Prostate gland (tissue), 2 donors: ENCODE measurements around the gene POFUT1. TPM values are rescaled to one million over a fixed set of nuclear protein-coding genes. Genes with fewer than 3 reads are reported as not detected.

Experiments used
- DNase-seq: peaks from one replicate; pipeline ENCODE4 v3.0.0-alpha.2; 2019; ENCODE audit warnings: low spot score
- H3K27ac ChIP-seq, 2 donors: fragments of 200-600 bp; sonication (generic); 2 replicates each; pipeline ENCODE4 v1.5.1; 2017 to 2019
- H3K27me3 ChIP-seq: fragments of 200-600 bp; sonication (generic); replicated peaks from 2 replicates; pipeline ENCODE4 v1.5.1; 2019; ENCODE audit not compliant: insufficient read depth
- H3K36me3 ChIP-seq, 2 donors: fragments of 200-600 bp; sonication (generic); 1 replicate in 1 of 2; 2 replicates in 1 of 2; pipeline versions ENCODE4 v1.5.1 to v1.8.1; 2017 to 2019
- H3K4me1 ChIP-seq: fragments of 200-600 bp; sonication (generic); replicated peaks from 2 replicates; pipeline ENCODE4 v1.5.1; 2019
- H3K4me3 ChIP-seq, 2 donors: fragments of 200-600 bp; sonication (generic); 2 replicates each; pipeline ENCODE4 v1.5.1; 2017 to 2019
- H3K9me3 ChIP-seq: fragments of 200-600 bp; sonication (generic); 2 replicates; pipeline ENCODE4 v1.5.1; 2017
- CTCF ChIP-seq, 4 experiments: fragments of 200-600 bp in 2 of 4; fragments of 450-650 bp in 2 of 4; sonication (generic) in 2 of 4; IDR thresholded peaks; 1 replicate in 3 of 4; 2 replicates in 1 of 4; pipeline ENCODE4 v1.5.1; 2016 to 2019; ENCODE audit warnings: antibody characterized with exemption in 4 of 4, mild to moderate bottlenecking in 2 of 4, moderate library complexity in 2 of 4
- POLR2A ChIP-seq: fragments of 450-650 bp; IDR thresholded peaks from one replicate; pipeline ENCODE4 v1.6.1; 2016; ENCODE audit warnings: antibody characterized with exemption, mild to moderate bottlenecking
- POLR2AphosphoS5 ChIP-seq: sonication (generic); formaldehyde crosslinking; IDR thresholded peaks from one replicate; pipeline ENCODE4 v1.6.1; 2017; ENCODE audit warnings: antibody characterized with exemption
- WGBS: methylation state at CpG from one replicate; pipeline ENCODE4 v1.1.5; 2018; 5-methylcytosine and 5-hydroxymethylcytosine counted together
- intact Hi-C: fragments of 100-400 bp; cut with DNase I; formaldehyde crosslinking; loops from one replicate; pipeline ENCODE4 v1.14.2; 2022
- total RNA-seq, 2 donors: library from RNA; depleted of rRNA; stranded (reverse); fragments of >200 nt; gene quantifications; one replicate each; pipeline ENCODE4 v1.1.0, GENCODE V29; 2016

POFUT1 gene
- total RNA-seq, 2 donors from 2014 or later: 33.2 to 44.3 TPM

- TF ChIP-seq CTCF (IDR thresholded peaks at IDR 0.05) (no peak), POLR2A (no peak), POLR2AphosphoS5 (no peak)
- Histone ChIP-seq H3K36me3 (no peaks in the 10 kb centered on the region), H3K27ac (no peak overlapping the region), H3K4me1 (peaks cover 6% of the 10 kb centered on the region), H3K4me3 (peak overlapping the region in 1 of 2 donors; percentile 83), H3K9me3 (no peaks in the 10 kb centered on the region), H3K27me3 (no peaks in the 10 kb centered on the region)
- intact Hi-C loops: no loop called here
- 92% methylated on average over 17 of the region's 17 CpGs for WGBS
- no peak for DNase-seq
Measured at GRCh38 chr20:32188376-32189122, 19.1 kb upstream of the POFUT1 start.

- no peaks in the 10 kb centered on the region for H3K36me3 ChIP-seq
- H3K4me1 ChIP-seq: peaks cover 6% of the 10 kb centered on the region
- H3K27ac ChIP-seq: peak overlapping the region; percentile 91 to 92
- intact Hi-C loops: no loop called here
- H3K27me3 ChIP-seq: no peaks in the 10 kb centered on the region
- TF ChIP-seq POLR2A: no peak
- no peak for TF ChIP-seq CTCF (IDR thresholded peaks at IDR 0.05)
- no peak for TF ChIP-seq POLR2AphosphoS5
- no peak for DNase-seq
- WGBS: 73% methylated on average over 9 of the region's 9 CpGs
- no peaks in the 10 kb centered on the region for H3K9me3 ChIP-seq
- H3K4me3 ChIP-seq: peak overlapping the region; percentile 55 to 83
Measured at GRCh38 chr20:32189123-32189410, 18.6 kb upstream of the POFUT1 start.

GRCh38 chr20:32189691-32190615 lies 17.7 kb upstream of the POFUT1 start:
- peaks cover 6% of the 10 kb centered on the region for H3K4me1 ChIP-seq
- 6% methylated on average over 54 of the region's 88 CpGs for WGBS
- H3K36me3 ChIP-seq: peaks cover 0 to under 1% of the 10 kb centered on the region in 2 donors
- H3K27ac ChIP-seq: peak overlapping the region; percentile 91 to 92
- H3K27me3 ChIP-seq: no peaks in the 10 kb centered on the region
- DNase-seq: peak; percentile 65
- peak overlapping the region; percentile 55 to 83 for H3K4me3 ChIP-seq
- TF ChIP-seq POLR2A (peak; percentile 31), POLR2AphosphoS5 (peak; percentile 48), CTCF (IDR thresholded peaks at IDR 0.05) (peak in 2 of 4 experiments; percentile 19 to 22)
- H3K9me3 ChIP-seq: no peaks in the 10 kb centered on the region
- intact Hi-C loops: no loop called here

- TF ChIP-seq POLR2AphosphoS5 (no peak), CTCF (IDR thresholded peaks at IDR 0.05) (no peak), POLR2A (no peak)
- peaks cover 6% of the 10 kb centered on the region for H3K4me1 ChIP-seq
- H3K9me3 ChIP-seq: no peaks in the 10 kb centered on the region
- peak overlapping the region; percentile 91 to 92 for H3K27ac ChIP-seq
- H3K4me3 ChIP-seq: peak overlapping the region; percentile 55 to 83
- intact Hi-C loops: no loop called here
- DNase-seq: no peak
- H3K27me3 ChIP-seq: no peaks in the 10 kb centered on the region
- peaks cover 0 to 4% of the 10 kb centered on the region in 2 donors for H3K36me3 ChIP-seq
- WGBS: 35% methylated on average over 14 of the region's 14 CpGs
Measured at GRCh38 chr20:32190616-32191415, 16.9 kb upstream of the POFUT1 start.
